Neural progenitor cell (in vitro differentiated cells): ENCODE results near the gene OBP2B. TPM values are rescaled to one million over a fixed set of nuclear protein-coding genes. Genes with fewer than 3 reads are reported as not detected.
A peak's percentile ranks its signal among the peaks of the same experiment; 100 is the strongest.
"Not testable (repeated sequence)": the region's sequence is repeated elsewhere in the genome, so short reads cannot be mapped to it uniquely, and the experiment has no call there.

Source experiments
- DNase-seq: peaks from one replicate; pipeline ENCODE4 v3.0.0-alpha.2; 2016; ENCODE audit warnings: low spot score
- H2AFZ ChIP-seq: fragments of 200-600 bp; sonication (generic); replicated peaks from 2 replicates; pipeline ENCODE4 v1.6.1; 2016; ENCODE audit warnings: antibody characterized with exemption
- H3F3A ChIP-seq: fragments of 200-600 bp; sonication (generic); 2 replicates; pipeline ENCODE4 v1.6.1; 2016; ENCODE audit warnings: antibody characterized with exemption, low read depth
- H3K27ac ChIP-seq: fragments of 200-600 bp; sonication (generic); 2 replicates; pipeline ENCODE4 v1.5.1; 2016; ENCODE audit warnings: mild to moderate bottlenecking
- H3K27me3 ChIP-seq: fragments of 200-600 bp; sonication (generic); 2 replicates; pipeline ENCODE4 v1.6.1; 2016; ENCODE audit warnings: mild to moderate bottlenecking, moderate library complexity
- H3K36me3 ChIP-seq: fragments of 200-600 bp; sonication (generic); 2 replicates; pipeline ENCODE4 v1.5.1; 2016
- H3K4me1 ChIP-seq: fragments of 200-600 bp; sonication (generic); 2 replicates; pipeline ENCODE4 v1.6.1; 2016; ENCODE audit warnings: mixed run types
- H3K4me2 ChIP-seq: fragments of 200-600 bp; sonication (generic); 2 replicates; pipeline ENCODE4 v1.6.1; 2016
- H3K4me3 ChIP-seq: fragments of 200-600 bp; sonication (generic); 2 replicates; pipeline ENCODE4 v1.5.1; 2016
- H3K79me2 ChIP-seq: fragments of 200-600 bp; sonication (generic); 2 replicates; pipeline ENCODE4 v1.6.1; 2016; ENCODE audit warnings: low read depth
- H3K9ac ChIP-seq: fragments of 200-600 bp; sonication (generic); 2 replicates; pipeline ENCODE4 v1.6.1; 2016
- H3K9me3 ChIP-seq: fragments of 200-600 bp; sonication (generic); 2 replicates; pipeline ENCODE4 v1.5.1; 2016; ENCODE audit warnings: low read depth
- H4K20me1 ChIP-seq: fragments of 200-600 bp; sonication (generic); 2 replicates; pipeline ENCODE4 v1.6.1; 2016; ENCODE audit warnings: low read depth
- H3K27ac Mint-ChIP-seq: 3 replicates; pipeline ENCODE4 v1.8.0; 2021; ENCODE audit warnings: mixed read lengths
- H3K27me3 Mint-ChIP-seq: 2 replicates; pipeline ENCODE4 v1.8.0; 2022; ENCODE audit warnings: low read depth, mild to moderate bottlenecking, inconsistent platforms, moderate library complexity, mixed read lengths; ENCODE audit not compliant: insufficient read depth
- H3K36me3 Mint-ChIP-seq: 3 replicates; pipeline ENCODE4 v1.8.0; 2021; ENCODE audit warnings: mixed read lengths
- H3K4me1 Mint-ChIP-seq: 3 replicates; pipeline ENCODE4 v1.8.0; 2021; ENCODE audit warnings: mixed read lengths
- H3K4me3 Mint-ChIP-seq: 3 replicates; pipeline ENCODE4 v1.8.0; 2021; ENCODE audit warnings: mild to moderate bottlenecking, moderate library complexity, mixed read lengths
- H3K9me3 Mint-ChIP-seq: 3 replicates; pipeline ENCODE4 v1.8.0; 2020; ENCODE audit warnings: mixed read lengths
- EZH2 ChIP-seq: fragments of 200-600 bp; sonication (generic); IDR thresholded peaks from 2 replicates; pipeline ENCODE4 v1.6.1; 2017; ENCODE audit warnings: antibody characterized with exemption, mild to moderate bottlenecking, moderate library complexity
- EZH2phosphoT487 ChIP-seq: fragments of 200-600 bp; sonication (generic); IDR thresholded peaks from 2 replicates; pipeline ENCODE4 v1.6.1; 2017; ENCODE audit warnings: antibody characterized with exemption
- total RNA-seq: library from RNA; depleted of rRNA; stranded (reverse); fragments of >200 nt; gene quantifications from 2 replicates; pipeline ENCODE4 v1.2.3, GENCODE V29; 2015; ENCODE audit warnings: low replicate concordance
- TF ChIP-seq, protein P1 (sequence below): fragments of 200-600 bp; sonication (generic); IDR thresholded peaks from 2 replicates; pipeline ENCODE4 v1.5.1; 2017; ENCODE audit warnings: antibody characterized with exemption, mild to moderate bottlenecking

OBP2B gene
- total RNA-seq, 1 donor from 2014 or later: not detected

GRCh38 chr9:133226219-133227171 is 17.4 kb upstream of the OBP2B start:
- no peaks in the 10 kb centered on the region for H4K20me1 ChIP-seq
- H3K27me3 Mint-ChIP-seq: peaks cover 2% of the 10 kb centered on the region
- H3K9me3 Mint-ChIP-seq: no peaks in the 10 kb centered on the region
- H3F3A ChIP-seq: no peaks in the 10 kb centered on the region
- no peak for TF ChIP-seq EZH2
- no peak for TF ChIP-seq EZH2phosphoT487
- TF ChIP-seq, protein P1, sequence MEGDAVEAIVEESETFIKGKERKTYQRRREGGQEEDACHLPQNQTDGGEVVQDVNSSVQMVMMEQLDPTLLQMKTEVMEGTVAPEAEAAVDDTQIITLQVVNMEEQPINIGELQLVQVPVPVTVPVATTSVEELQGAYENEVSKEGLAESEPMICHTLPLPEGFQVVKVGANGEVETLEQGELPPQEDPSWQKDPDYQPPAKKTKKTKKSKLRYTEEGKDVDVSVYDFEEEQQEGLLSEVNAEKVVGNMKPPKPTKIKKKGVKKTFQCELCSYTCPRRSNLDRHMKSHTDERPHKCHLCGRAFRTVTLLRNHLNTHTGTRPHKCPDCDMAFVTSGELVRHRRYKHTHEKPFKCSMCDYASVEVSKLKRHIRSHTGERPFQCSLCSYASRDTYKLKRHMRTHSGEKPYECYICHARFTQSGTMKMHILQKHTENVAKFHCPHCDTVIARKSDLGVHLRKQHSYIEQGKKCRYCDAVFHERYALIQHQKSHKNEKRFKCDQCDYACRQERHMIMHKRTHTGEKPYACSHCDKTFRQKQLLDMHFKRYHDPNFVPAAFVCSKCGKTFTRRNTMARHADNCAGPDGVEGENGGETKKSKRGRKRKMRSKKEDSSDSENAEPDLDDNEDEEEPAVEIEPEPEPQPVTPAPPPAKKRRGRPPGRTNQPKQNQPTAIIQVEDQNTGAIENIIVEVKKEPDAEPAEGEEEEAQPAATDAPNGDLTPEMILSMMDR: no peak
- no peak for DNase-seq
- no peaks in the 10 kb centered on the region for H3K4me1 ChIP-seq
- no peak overlapping the region for H3K27ac Mint-ChIP-seq
- H3K4me1 Mint-ChIP-seq: peaks cover 5% of the 10 kb centered on the region
- no peak overlapping the region for H3K4me2 ChIP-seq
- no peaks in the 10 kb centered on the region for H3K79me2 ChIP-seq
- H3K27me3 ChIP-seq: peaks cover 6% of the 10 kb centered on the region
- no peak overlapping the region for H2AFZ ChIP-seq
- H3K9ac ChIP-seq: no peak overlapping the region
- H3K4me3 Mint-ChIP-seq: no peak overlapping the region
- no peaks in the 10 kb centered on the region for H3K36me3 Mint-ChIP-seq
- H3K4me3 ChIP-seq: no peak overlapping the region
- no peaks in the 10 kb centered on the region for H3K9me3 ChIP-seq
- H3K27ac ChIP-seq: no peak overlapping the region
- no peaks in the 10 kb centered on the region for H3K36me3 ChIP-seq

DNA sequence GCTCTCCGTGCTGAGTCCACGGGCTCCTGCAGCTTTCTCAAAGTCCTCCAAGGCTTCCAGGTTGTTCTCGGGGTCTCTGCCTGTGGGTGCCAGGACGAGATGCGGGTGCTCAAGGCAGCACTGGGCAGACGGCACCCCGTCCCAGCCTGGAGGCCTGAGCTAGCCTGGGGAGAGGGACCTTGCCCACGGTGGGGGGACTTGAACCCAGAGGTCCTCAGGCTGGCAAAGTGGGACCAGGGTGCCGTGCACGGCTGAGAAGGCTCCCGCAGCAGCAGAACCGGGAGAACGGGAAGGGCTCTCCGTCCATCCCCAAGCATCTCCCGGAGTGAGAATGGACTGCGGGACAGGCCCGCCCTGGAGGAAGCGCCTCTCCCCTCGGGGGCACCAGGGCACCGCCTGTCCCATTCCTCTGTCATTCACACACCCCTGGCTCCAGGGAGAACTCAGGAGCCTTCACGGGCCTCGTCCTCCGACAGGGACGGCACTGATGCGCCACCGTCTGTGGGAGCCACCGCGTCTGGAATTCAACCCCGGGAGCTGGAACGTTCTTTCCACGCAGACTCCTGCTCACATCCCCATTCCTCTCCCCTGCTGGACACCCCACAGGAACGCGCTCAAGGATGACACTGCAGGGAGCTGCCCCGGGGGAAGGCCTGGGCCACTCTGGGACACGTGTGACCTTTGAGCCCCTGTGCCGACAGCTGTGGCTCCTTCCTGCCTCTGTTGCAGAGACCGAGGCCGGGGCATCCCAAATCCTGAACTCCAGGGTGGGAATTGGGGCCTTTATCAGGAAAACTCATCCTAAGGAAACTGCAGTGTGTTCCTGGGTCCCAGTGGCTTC is 16.3 kb upstream of the OBP2B start:
- H3F3A ChIP-seq: no peaks in the 10 kb centered on the region
- no peak overlapping the region for H3K9ac ChIP-seq
- no peaks in the 10 kb centered on the region for H3K79me2 ChIP-seq
- H3K4me3 Mint-ChIP-seq: no peak overlapping the region
- no peaks in the 10 kb centered on the region for H4K20me1 ChIP-seq
- no peak overlapping the region for H3K4me2 ChIP-seq
- no peaks in the 10 kb centered on the region for H3K9me3 Mint-ChIP-seq
- TF ChIP-seq, protein P1: no peak
- H3K27me3 ChIP-seq: peaks cover 14% of the 10 kb centered on the region
- peaks cover 5% of the 10 kb centered on the region for H3K4me1 Mint-ChIP-seq
- H3K36me3 ChIP-seq: no peaks in the 10 kb centered on the region
- H3K36me3 Mint-ChIP-seq: no peaks in the 10 kb centered on the region
- no peak overlapping the region for H3K27ac Mint-ChIP-seq
- no peak overlapping the region for H3K27ac ChIP-seq
- H3K27me3 Mint-ChIP-seq: peaks cover 5% of the 10 kb centered on the region
- H3K9me3 ChIP-seq: no peaks in the 10 kb centered on the region
- H3K4me1 ChIP-seq: no peaks in the 10 kb centered on the region
- no peak overlapping the region for H2AFZ ChIP-seq
- DNase-seq: no peak
- H3K4me3 ChIP-seq: no peak overlapping the region

- Histone ChIP-seq H3K27me3 (peaks cover 21% of the 10 kb centered on the region), H3K9me3 (no peaks in the 10 kb centered on the region), H3K4me1 (no peaks in the 10 kb centered on the region), H3K79me2 (no peaks in the 10 kb centered on the region), H2AFZ (no peak overlapping the region), H3F3A (no peaks in the 10 kb centered on the region), H3K27ac (no peak overlapping the region), H3K36me3 (no peaks in the 10 kb centered on the region), H4K20me1 (no peaks in the 10 kb centered on the region), H3K4me2 (no peak overlapping the region), H3K9ac (no peak overlapping the region), H3K4me3 (no peak overlapping the region)
- no peak for DNase-seq
- H3K9me3 Mint-ChIP-seq: no peaks in the 10 kb centered on the region
- TF ChIP-seq EZH2phosphoT487 (no peak), EZH2 (no peak)
- TF ChIP-seq, protein P1: no peak
- no peak overlapping the region for H3K4me3 Mint-ChIP-seq
- no peak overlapping the region for H3K27ac Mint-ChIP-seq
- peaks cover 7% of the 10 kb centered on the region for H3K27me3 Mint-ChIP-seq
- H3K36me3 Mint-ChIP-seq: no peaks in the 10 kb centered on the region
- peaks cover 5% of the 10 kb centered on the region for H3K4me1 Mint-ChIP-seq
Measured at GRCh38 chr9:133224762-133225161, 15.7 kb upstream of the OBP2B start.

DNA sequence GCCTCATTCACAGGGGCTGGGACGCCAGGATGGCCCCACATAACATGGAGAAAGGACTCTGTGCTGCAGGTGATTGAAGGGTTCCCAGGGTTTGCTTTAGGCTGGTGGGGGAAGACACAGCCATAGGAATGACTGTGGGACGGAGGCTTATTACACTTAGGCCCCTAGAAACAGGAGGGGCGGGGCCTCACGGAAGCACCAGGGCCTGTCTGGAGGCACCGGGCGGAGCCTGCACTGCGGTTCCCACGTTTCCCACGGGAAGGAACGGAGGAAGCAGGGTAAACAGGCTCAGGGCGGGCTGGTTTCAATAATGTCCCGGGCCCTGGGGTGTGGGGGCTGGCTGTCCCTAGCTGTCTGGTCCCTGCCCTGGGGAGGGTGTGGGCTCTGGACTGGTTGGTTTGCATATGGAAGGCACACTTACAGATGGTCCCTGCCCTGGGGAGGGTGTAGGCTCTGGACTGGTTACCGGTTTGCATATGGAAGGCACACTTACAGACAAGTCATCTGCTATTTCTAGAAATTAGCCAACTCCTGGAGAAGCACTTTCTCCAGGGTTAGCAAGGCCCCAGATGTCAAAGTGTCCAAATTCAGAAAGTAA is 14.2 kb upstream of the OBP2B start:
- Mint-ChIP-seq H3K27ac (peak overlapping the region; percentile 89), H3K27me3 (peaks cover 12% of the 10 kb centered on the region)
- H3F3A ChIP-seq, H3K9ac ChIP-seq, H3K4me3 ChIP-seq, H3K36me3 ChIP-seq, H3K9me3 ChIP-seq, H3K4me2 ChIP-seq, DNase-seq, H3K4me1 Mint-ChIP-seq, H3K4me3 Mint-ChIP-seq, H4K20me1 ChIP-seq, H3K79me2 ChIP-seq, H3K36me3 Mint-ChIP-seq, H2AFZ ChIP-seq, H3K27ac ChIP-seq, H3K4me1 ChIP-seq, H3K9me3 Mint-ChIP-seq: not testable (repeated sequence)
- H3K27me3 ChIP-seq: peaks cover 36% of the 10 kb centered on the region

DNA sequence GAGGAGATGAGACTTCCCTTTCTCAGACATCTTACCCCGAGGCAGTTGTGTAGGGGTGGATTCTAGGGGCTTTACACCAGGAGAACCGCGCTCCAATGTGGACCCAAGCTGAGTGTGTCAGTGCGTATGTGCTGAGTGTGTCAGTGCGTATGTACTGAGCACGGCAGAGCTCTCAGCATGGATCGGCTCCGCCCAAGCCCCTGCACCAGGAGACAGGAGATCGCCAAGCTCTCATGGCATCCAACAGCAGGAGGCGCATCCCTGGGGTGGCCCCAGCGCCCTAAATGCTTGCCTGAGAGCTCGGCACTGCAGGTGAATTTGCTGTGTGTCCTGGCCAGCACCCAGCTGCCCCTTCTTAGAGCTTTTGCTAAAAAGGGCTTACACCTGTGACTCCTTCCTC is 12.9 kb upstream of the OBP2B start:
- not testable (repeated sequence) for H3K27ac Mint-ChIP-seq, H3K36me3 ChIP-seq, H3K79me2 ChIP-seq, H3K9me3 Mint-ChIP-seq, H3K4me3 ChIP-seq, H3K36me3 Mint-ChIP-seq, H4K20me1 ChIP-seq, H3K4me3 Mint-ChIP-seq, H3F3A ChIP-seq, H3K4me2 ChIP-seq, H3K4me1 Mint-ChIP-seq, DNase-seq, H3K27ac ChIP-seq, H3K9me3 ChIP-seq, H3K4me1 ChIP-seq, H2AFZ ChIP-seq, H3K9ac ChIP-seq
- H3K27me3 ChIP-seq: peaks cover 48% of the 10 kb centered on the region
- H3K27me3 Mint-ChIP-seq: peaks cover 22% of the 10 kb centered on the region
